Measurements from ENCODE around the gene CCR7.
"Not testable (repeated sequence)": the region's sequence is repeated elsewhere in the genome, so short reads cannot be mapped to it uniquely, and the experiment has no call there.

CCR7 gene

DNA sequence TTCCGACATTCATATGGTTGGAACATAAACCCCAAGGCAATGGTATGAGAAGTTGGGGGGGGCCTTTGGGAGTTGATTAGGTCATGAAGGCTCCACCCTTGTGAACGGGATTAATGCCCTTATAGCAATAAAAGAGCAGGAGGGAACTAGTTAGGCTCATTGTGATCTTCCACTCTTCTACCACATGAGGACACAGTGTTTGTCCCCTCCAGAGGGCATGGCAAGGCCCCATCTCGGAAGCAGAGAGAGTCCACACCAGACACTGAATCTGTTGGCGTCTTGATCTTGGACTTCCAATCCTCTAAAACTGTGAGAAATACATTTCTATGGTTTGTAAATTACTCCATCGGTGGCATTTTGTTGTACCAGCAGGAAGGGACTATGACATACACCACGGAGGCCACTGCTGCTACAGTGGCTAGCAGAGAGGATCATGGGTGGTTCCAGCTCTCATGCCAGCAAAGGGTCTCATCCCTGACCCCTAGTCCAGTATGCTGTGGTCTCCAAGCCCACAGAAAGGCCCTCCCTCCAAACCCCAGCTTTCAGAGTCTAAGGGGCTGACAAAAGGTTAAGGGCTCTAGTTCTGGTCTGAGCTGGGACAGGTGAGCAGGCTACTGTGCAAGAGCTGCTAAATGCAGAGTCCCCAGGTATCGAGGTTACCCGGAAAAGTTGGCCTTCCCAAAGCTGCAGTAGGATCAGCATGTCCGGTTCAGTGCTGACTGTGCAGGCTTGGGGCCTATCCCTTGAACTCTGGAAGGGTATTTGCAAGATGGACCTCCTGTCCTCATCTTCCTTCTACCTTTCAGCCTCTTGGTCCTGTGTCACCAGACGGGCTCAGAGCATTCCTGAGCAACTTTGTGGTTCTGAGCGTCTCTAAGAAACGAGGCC is 12.2 kb downstream of the CCR7 start:
- DNase-seq (peak; percentile 10), ATAC-seq (no peak)
- Mint-ChIP-seq H3K27ac (peak overlapping the region; percentile 93), H3K4me1 (peaks cover 99% of the 10 kb centered on the region), H3K27me3 (no peaks in the 10 kb centered on the region), H3K4me3 (peak overlapping the region; percentile 69), H3K36me3 (ENCODE audit: low read depth) (peaks cover 65% of the 10 kb centered on the region), H3K9me3 (no peaks in the 10 kb centered on the region)

DNA sequence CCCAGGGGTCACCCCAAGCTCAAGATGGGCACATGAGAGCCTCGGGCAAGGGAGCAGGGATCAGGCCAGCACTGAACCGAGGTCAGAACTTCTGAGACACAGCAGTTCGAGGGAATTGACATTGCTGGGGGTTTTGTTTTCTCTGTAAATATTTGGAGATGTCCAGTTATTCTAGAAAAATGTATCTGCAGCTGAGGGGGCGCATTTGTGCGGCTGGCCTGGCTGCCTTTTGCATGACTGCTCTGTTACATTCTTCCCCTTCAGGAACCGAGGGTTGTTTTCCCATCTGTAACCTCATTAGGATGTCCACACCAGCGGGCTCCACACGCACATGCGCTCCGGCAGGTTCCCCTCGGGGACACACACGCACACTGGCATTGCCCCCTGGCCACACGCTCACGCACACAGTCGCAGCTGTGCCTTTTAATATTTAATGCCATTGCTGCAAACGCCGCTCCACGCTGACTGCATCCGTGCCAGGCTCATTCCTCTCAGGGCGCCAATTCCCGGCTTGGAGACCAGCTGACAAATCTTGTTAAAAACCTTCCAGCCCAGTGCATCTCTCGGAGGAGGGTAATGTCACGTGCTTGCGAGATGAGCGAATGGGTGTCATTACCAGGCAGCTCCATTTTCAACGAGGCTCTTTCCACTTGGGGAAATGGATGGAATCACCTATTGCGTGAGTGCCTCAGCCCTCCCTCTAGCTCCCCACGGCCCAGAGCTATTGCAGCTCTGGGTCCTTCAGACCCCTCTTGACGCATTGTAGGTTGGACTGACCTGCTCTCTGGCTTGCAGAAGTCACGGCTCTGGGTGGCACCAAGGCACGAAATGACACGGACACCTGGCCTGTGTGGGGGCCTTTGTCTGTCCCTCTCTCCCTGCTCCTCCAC is 13.1 kb downstream of the CCR7 start:
- H3K27me3 Mint-ChIP-seq = no peaks in the 10 kb centered on the region
- peak; percentile 26 for DNase-seq
- no peak overlapping the region for H3K4me3 Mint-ChIP-seq
- no peaks in the 10 kb centered on the region for H3K9me3 Mint-ChIP-seq
- no peak for ATAC-seq
- peak overlapping the region; percentile 71 for H3K27ac Mint-ChIP-seq
- peaks cover 56% of the 10 kb centered on the region for H3K36me3 Mint-ChIP-seq (ENCODE audit: low read depth)
- peaks cover 100% of the 10 kb centered on the region for H3K4me1 Mint-ChIP-seq

DNA sequence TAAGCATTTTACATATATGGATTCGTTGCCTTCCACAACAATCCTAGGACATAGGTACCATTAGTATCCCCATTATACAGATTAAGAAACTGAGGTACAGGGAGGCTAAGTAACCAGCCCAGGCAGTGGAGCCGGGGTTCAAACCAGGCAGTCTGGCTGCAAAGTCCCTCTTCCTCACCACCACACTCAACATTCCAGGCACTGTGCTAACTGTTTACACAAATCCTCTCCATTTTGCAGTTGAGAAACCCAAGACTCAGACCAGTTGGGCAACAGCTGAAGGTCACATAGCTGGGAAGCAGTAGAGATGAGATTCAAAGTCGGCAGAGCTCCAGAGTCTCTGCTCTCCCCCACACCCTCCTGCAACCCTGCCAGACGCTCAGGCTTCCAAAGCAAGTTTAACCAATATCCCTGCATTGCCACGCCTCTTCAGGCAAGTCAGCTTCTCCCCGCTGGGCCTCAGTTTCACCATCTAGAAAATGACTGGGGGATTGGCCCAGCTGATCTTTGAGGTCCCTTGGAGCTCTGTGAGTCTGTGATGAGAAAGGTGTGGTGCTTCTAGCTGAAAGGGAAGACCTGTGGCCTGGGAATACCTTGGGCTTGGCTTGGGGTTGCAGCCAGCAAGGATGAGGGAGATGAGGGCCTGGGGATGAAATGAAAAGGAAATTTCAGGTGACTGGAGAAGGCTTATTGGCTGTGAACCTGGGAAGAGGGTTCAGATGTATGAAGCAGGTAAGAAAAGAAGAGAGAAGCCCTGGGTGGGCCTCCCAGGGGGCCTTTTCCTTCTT is 14.0 kb downstream of the CCR7 start:
- Mint-ChIP-seq H3K4me3 (no peak overlapping the region), H3K9me3 (no peaks in the 10 kb centered on the region), H3K36me3 (ENCODE audit: low read depth) (peaks cover 47% of the 10 kb centered on the region), H3K4me1 (peaks cover 100% of the 10 kb centered on the region), H3K27ac (peak overlapping the region; percentile 67), H3K27me3 (no peaks in the 10 kb centered on the region)
- ATAC-seq = no peak
- DNase-seq = no peak

DNA sequence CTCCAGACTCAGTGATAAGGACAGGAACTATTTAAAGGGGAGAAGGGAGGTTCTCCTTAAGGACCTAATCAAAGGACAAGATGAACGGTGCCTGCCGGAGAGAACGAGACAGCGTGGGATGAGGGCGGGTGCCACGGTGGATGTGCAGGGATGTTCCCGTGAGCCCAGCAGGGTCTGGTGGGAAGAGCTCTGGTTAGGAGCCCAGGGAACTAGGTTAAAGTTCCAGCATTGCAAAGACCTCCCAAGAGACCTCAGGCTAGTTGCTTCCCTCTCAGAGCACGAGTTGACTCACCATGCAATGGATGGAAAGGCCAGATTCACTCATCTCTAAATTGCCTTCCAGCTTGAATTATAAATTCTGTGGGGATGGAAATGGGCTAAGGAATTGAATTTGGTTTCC is 14.7 kb downstream of the CCR7 start:
- H3K9me3 Mint-ChIP-seq = no peaks in the 10 kb centered on the region
- peaks cover 99% of the 10 kb centered on the region for H3K4me1 Mint-ChIP-seq
- DNase-seq = no peak
- no peak overlapping the region for H3K4me3 Mint-ChIP-seq
- no peak for ATAC-seq
- peaks cover 41% of the 10 kb centered on the region for H3K36me3 Mint-ChIP-seq (ENCODE audit: low read depth)
- H3K27ac Mint-ChIP-seq = peak overlapping the region; percentile 67
- no peaks in the 10 kb centered on the region for H3K27me3 Mint-ChIP-seq

DNA sequence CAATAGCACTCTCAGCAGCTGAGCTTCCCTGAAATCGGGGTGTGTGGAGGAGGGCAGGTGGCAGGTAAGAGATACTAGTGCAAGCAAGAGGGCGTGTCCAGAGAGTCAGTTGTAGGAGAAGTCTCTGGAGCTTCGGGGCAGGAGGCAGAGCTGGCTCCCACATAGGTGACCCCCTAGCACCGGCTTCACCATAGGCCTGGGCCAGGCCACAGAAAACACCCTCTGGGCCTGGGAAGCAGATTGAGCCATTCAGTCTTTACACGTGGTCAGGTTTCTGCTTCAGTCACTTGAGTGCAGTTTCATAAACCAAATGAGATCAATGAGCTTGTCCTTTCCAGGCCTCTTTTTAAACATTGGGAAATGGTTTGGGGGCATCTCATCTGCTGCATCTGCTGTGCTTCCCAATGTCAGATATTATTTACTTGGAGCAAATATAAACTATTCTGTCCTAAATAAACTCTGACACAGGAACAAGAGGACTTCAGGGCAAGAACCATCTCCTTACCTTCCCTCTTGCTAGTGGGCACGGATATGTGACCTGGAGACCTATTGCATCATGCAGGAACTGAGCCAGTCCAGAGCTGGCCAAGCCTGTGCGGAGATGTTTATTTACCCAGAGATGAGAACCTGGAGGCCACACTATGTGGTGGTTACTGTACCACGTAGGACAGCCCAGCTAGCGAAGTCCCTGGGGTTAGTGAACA is 16.1 kb downstream of the CCR7 start:
- Mint-ChIP-seq H3K4me3 (peak overlapping the region; percentile 18), H3K9me3 (no peaks in the 10 kb centered on the region), H3K27ac (peak overlapping the region; percentile 68), H3K27me3 (no peaks in the 10 kb centered on the region), H3K4me1 (peaks cover 92% of the 10 kb centered on the region), H3K36me3 (ENCODE audit: low read depth) (peaks cover 26% of the 10 kb centered on the region)
- DNase-seq (no peak), ATAC-seq (peak; percentile 11)

DNA sequence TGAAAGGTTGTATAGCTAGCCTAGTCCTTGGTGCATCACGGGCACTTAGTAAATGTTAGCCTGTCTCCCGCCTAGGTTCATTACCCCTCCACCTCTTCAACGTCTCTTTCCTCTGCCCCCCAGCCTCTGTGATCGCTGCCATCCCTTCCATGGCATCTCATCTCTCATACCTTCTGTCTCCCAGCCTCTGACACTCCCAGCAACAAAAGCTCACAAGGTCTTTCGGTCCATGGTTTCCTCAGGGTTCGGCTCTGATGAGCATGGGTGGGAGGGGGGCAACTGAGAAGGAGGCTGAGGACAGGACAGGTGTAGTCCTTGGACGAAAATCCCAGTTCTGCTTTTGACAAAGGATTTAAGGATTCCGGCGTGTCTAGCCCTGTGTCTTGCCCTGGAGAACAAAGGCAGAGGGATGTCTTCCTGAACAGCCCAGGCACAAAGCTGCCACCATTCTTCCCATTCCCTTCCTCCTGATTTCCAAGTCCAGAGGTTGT is 16.7 kb downstream of the CCR7 start:
- H3K9me3 Mint-ChIP-seq = no peaks in the 10 kb centered on the region
- DNase-seq (no peak), ATAC-seq (no peak)
- H3K27ac Mint-ChIP-seq = peak overlapping the region; percentile 68
- peak overlapping the region; percentile 15 for H3K4me3 Mint-ChIP-seq
- peaks cover 92% of the 10 kb centered on the region for H3K4me1 Mint-ChIP-seq
- no peaks in the 10 kb centered on the region for H3K27me3 Mint-ChIP-seq
- peaks cover 20% of the 10 kb centered on the region for H3K36me3 Mint-ChIP-seq (ENCODE audit: low read depth)

DNA sequence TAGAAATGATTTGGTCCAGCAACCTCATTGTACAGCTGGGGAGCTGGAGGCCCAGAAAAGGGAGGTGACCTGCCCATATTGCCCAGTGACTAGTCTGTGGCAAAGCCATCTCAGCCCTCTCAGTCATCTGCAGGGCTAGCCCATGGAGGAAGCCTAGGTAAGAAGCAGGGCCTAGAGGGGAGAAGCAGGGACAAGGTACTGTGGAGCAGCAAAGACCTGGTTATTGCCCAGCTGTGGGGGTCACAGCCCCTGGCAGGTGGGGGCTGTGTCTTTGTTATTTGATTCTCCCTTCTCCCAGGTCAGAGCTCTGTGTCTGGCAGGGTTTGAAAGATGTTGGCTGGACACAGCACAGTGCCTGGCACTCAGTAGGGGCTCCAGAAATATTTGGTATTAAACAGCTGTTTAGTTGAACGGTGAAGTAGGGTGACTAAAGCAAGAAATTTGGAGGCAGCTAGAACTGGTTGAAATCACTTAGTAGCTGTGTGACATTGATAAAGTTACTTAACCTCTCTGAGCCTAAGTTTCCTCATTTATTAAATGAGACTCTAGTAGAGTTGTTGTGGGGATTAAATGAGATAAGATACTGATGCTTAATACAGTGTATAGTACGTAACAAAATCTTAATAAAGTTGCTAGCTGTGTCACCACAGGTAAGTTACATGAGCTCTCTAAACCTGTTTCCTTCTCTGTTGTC is 17.3 kb downstream of the CCR7 start:
- peak overlapping the region; percentile 81 for H3K27ac Mint-ChIP-seq
- no peaks in the 10 kb centered on the region for H3K27me3 Mint-ChIP-seq
- peaks cover 16% of the 10 kb centered on the region for H3K36me3 Mint-ChIP-seq (ENCODE audit: low read depth)
- H3K9me3 Mint-ChIP-seq = no peaks in the 10 kb centered on the region
- H3K4me3 Mint-ChIP-seq = peak overlapping the region; percentile 25
- ATAC-seq (peak; percentile 8), DNase-seq (no peak)
- H3K4me1 Mint-ChIP-seq = peaks cover 92% of the 10 kb centered on the region

DNA sequence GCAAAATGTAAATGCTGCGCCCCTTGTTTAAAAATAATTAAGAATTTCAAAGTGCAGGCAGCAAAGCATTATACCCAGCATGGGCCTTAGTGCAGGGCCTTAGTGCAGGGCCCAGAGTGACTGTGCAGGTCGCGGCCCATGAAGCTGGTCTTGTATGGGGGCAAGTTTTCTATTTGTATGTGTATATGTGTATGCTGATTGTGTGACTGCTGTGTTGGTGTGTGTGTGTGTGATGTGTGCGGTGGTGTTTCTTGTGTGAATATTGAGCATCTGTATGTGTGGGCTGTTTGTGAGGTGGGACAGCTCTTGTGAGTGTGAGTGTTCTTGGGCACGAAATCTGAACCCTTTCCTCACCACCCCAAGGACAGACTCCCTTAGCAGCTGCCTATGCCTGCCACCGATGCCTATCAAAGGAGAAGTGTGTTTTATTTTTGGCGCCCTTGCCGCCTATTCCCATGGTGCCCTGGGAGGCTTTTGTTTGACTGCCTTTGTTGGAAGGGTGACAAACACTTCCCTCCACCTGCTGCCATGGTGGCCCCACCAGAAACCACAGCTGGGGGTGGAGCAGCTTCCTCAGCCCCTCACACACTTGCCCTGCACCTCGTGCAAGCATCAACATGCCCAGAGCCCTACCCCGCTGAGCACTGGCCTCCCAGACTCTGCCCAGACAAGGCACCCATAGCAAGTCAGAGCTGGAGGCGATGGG is 18.0 kb downstream of the CCR7 start:
- no peaks in the 10 kb centered on the region for H3K27me3 Mint-ChIP-seq
- peak overlapping the region; percentile 81 for H3K27ac Mint-ChIP-seq
- H3K4me1 Mint-ChIP-seq = peaks cover 92% of the 10 kb centered on the region
- H3K4me3 Mint-ChIP-seq = peak overlapping the region; percentile 25
- H3K9me3 Mint-ChIP-seq = no peaks in the 10 kb centered on the region
- peaks cover 9% of the 10 kb centered on the region for H3K36me3 Mint-ChIP-seq (ENCODE audit: low read depth)
- ATAC-seq (peak; percentile 45), DNase-seq (peak; percentile 74)

DNA sequence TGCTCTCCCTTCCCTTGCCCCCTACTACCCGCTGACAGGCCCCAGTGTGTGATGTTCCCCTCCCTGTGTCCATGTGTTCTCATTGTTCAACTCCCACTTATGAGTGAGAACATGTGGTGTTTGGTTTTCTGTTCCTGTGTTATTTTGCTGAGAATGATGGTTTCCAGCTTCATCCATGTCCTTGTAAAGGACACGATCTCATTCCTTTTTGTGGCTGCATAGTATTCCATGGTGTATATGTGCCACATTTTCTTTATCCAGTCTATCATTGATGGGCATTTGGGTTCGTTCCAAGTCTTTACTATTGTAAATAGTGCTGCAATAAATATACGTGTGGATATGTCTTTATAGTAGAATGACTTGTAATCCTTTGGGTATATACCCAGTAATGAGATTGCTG is 18.8 kb downstream of the CCR7 start:
- DNase-seq; H3K9me3 Mint-ChIP-seq; H3K27me3 Mint-ChIP-seq; H3K4me3 Mint-ChIP-seq; ATAC-seq; H3K36me3 Mint-ChIP-seq (ENCODE audit: low read depth): not testable (repeated sequence)
- Mint-ChIP-seq H3K4me1 (peaks cover 92% of the 10 kb centered on the region), H3K27ac (peak overlapping the region; percentile 50)

DNA sequence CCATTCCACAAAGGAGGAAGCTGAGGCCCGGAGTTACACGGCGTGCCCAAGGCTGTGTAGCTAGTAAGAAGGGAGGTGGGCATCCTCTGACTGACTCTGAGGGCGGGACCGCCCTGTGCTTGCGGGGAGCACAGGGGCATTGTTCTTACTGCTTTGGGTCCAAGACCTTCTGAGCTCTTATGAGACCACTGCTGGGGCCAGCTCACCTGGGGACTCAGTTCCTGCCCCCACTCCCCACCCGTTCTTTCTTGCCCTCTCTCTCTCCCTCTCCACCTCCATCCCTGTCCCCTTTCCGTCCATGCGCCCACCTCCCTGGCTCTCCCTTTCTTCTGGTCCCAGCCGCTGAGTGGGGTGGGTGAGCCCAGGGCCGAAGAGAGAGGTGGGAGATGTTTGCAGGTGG is 19.6 kb downstream of the CCR7 start:
- no peak for ATAC-seq
- H3K4me3 Mint-ChIP-seq = no peak overlapping the region
- H3K9me3 Mint-ChIP-seq = no peaks in the 10 kb centered on the region
- H3K36me3 Mint-ChIP-seq (ENCODE audit: low read depth) = no peaks in the 10 kb centered on the region
- no peaks in the 10 kb centered on the region for H3K27me3 Mint-ChIP-seq
- H3K4me1 Mint-ChIP-seq = peaks cover 92% of the 10 kb centered on the region
- peak; percentile 3 for DNase-seq
- H3K27ac Mint-ChIP-seq = no peak overlapping the region

DNA sequence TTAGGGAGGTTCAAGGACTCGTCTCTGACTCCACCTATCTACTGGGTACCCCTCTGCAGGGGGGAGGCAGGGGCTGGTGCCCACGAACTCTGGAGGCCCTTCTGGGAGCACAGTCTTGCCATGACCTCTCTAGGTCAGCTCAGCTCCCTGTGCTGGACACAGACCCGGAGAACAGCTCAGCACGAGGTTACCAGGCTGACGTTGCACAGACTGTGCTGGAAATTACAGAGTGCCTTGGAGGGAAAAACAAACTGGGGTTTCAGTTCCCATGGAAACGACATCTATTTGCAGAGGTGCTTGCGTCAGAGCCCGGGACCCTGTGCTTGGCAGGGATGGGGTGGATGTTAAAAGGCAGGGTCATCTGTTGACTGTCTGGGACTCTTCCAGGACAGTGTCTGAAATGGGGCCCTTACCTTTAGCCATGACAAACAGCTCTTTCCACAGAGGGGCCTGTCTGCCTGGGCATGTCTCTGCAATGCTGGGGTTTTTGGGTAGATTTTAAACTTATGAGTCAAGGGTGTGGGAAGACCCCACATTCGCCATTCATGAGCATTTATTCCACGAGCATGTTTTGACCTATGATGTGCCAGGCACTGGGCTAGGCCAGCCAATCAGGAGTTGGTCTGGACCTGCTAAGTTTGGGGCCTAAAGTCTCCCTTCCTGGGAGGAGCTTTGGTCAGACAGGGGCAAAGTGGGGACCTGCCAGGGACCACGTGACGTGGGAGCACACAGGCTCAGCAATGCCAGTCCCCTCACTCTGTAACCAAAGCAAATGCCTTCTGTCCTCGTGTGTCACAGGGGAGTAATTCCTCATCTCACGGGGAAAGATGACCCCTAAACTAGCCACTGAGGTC is 22.5 kb downstream of the CCR7 start:
- Mint-ChIP-seq H3K27ac (peak overlapping the region; percentile 99), H3K4me1 (peaks cover 91% of the 10 kb centered on the region), H3K4me3 (peak overlapping the region; percentile 73), H3K27me3 (no peaks in the 10 kb centered on the region), H3K9me3 (no peaks in the 10 kb centered on the region), H3K36me3 (ENCODE audit: low read depth) (no peaks in the 10 kb centered on the region)
- ATAC-seq (peak; percentile 69), DNase-seq (peak; percentile 80)

DNA sequence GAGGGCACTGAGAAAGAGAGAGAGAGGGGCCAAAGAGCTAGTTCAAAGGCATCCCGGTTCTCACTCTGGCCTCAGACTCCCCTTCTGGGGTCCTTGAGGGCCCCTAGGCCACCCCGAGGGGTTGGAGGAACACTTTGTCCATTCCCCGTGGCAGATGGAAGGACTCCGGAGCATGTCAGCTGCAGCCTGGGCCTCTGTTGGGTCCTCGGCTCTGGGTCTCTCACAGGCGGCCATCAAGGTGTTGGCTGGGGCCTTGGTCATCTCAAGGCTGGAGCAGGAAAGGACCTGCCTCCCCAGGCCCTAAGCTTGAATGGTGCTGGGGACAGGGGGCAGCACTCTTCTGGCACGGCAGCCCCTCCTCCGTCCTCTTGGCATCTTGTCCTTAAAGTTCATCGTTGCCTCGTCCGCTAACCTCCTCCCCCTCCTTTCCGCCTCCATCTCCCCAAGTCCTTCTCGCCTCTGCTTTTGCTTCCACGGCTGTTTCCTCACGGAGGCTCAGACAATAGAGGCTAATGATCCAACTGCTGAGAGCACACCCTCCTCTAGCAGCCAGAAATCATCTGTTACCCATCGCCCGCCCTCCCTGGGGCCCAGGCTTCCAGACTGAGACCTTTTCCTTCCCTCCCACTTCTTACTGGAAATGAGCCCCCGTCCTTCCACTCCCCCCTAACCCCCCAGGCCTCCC is 23.3 kb downstream of the CCR7 start:
- peak overlapping the region; percentile 73 for H3K4me3 Mint-ChIP-seq
- peak; percentile 1 for ATAC-seq
- H3K36me3 Mint-ChIP-seq (ENCODE audit: low read depth) = no peaks in the 10 kb centered on the region
- no peaks in the 10 kb centered on the region for H3K9me3 Mint-ChIP-seq
- peak; percentile 42 for DNase-seq
- no peaks in the 10 kb centered on the region for H3K27me3 Mint-ChIP-seq
- H3K27ac Mint-ChIP-seq = peak overlapping the region; percentile 99
- peaks cover 91% of the 10 kb centered on the region for H3K4me1 Mint-ChIP-seq
